ENCODE data around the gene PFDN4.
A peak's percentile ranks its signal among the peaks of the same experiment; 100 is the strongest.

PFDN4 gene

GRCh38 chr20:54172856-54173652, 34.8 kb upstream of the PFDN4 start:
- FAIRE-seq = no peak
- no peak for DNase-seq (ENCODE audit: extremely low spot score, insufficient read length, low read depth)

DNA sequence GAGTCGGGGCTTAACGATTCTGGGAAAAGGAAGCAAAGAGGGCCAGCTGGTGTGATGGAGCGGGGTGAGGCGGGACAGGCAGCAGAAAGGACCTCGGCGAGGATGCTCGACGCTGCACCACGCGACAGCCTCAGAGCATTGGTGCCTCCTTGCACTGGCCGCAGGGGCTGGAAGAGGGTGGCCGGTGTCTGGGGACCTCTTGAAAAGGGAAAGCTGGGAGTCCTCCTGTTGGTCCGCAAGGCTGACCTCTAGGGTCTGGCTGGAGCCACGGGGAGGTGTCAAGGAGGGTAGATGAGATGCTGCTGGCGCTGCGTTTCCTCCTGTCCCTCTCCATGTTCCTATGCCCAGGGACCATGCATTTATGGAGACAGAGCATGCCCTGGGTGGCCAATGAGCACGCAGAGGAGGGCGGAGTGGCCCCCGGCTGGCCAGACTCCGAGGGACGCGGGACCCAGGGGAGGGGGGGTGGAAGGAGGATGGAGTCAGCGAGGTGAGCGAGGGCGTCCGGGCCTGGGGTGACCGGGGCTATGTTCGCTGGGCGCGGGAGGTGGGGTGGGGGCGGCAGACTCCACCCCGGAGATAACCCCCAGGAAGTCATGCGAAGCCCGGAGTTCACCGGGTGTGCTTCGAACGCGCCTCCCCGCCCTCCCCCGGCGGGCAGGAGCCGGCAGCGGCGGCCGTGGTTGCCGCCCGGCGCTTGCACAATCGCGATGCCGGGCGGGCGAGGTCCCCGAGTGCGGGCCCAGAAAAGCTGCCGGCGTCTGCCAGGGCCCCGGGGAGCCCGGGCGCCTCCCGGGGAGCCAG, 34.0 kb upstream of the PFDN4 start, which contains the start of gene CYP24A1:
TSS of gene CYP24A1 (minus strand) at position 334 of the 804 bp plus-strand sequence. CDS start 407 bp downstream, outside the sequence.
- FAIRE-seq (no peak), DNase-seq (ENCODE audit: extremely low spot score, insufficient read length, low read depth) (no peak)

DNA sequence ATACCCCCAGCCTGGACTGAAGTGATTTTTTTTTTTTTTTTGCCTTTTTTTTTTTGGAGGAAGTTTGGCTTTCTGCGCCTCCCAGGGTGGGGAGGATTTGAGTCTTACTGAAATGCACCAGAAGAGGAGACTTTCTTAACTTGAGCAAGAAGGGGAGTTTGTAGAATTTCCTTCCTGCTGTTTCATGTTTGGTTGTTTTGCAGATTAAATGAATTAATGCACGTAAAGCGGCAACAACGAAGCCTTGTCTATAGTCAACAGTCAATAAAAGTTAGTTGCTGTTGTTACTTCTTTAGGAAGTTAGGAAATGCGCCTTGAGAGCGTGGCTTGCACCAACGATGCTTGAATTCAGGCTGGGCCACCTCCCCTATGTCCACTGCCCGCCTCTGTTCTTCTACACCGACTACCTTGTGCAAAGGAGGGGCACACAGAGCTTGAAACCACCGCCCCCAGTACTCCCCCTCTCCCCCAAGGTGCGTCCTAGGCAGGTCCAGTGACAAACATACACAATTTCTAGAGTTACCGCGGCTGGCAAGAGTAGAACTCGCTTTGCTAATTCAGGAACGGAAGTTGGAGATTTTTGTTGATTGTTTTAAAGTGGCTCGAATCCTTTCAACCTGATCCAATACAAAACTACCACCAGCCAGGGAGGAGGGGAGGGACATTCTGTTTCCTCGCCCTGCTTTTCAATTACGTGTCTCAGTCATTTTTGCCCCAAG, 33.3 kb upstream of the PFDN4 start:
- FAIRE-seq (no peak), DNase-seq (ENCODE audit: extremely low spot score, insufficient read length, low read depth) (no peak)

- DNase-seq (ENCODE audit: extremely low spot score, insufficient read length, low read depth) (no peak), FAIRE-seq (no peak)
These were observed 31.3 kb upstream of the PFDN4 start for GRCh38 chr20:54176610-54177009.

GRCh38 chr20:54177378-54177777, 30.5 kb upstream of the PFDN4 start:
- no peak for FAIRE-seq
- no peak for DNase-seq (ENCODE audit: extremely low spot score, insufficient read length, low read depth)

GRCh38 chr20:54178256-54178655, 29.6 kb upstream of the PFDN4 start:
- FAIRE-seq (no peak), DNase-seq (ENCODE audit: extremely low spot score, insufficient read length, low read depth) (no peak)

GRCh38 chr20:54179946-54180345, 27.9 kb upstream of the PFDN4 start:
- FAIRE-seq (no peak), DNase-seq (ENCODE audit: extremely low spot score, insufficient read length, low read depth) (no peak)

- FAIRE-seq (no peak), DNase-seq (ENCODE audit: extremely low spot score, insufficient read length, low read depth) (no peak)
These were observed 27.0 kb upstream of the PFDN4 start for GRCh38 chr20:54180931-54181330.

DNA sequence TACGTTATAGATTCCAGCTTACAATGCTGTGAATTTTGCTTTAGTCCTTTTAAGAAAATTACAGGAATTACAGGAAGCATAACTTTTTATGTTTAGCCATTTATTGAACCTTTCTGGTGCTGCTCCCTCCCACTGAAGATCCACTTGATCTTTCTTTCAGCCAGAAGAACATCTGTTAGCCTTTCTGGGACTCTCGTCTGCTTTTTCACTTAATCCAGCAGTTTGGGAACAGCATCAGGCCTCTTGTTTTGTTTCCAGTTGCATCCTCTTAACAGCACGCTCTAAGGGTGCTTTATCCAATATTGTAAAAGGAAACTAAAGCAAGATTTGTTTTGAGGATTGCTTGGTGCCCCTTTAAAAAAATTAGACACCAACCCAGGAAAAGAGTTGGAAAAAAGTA, 23.8 kb upstream of the PFDN4 start:
- FAIRE-seq (no peak), DNase-seq (ENCODE audit: extremely low spot score, insufficient read length, low read depth) (no peak)

DNA sequence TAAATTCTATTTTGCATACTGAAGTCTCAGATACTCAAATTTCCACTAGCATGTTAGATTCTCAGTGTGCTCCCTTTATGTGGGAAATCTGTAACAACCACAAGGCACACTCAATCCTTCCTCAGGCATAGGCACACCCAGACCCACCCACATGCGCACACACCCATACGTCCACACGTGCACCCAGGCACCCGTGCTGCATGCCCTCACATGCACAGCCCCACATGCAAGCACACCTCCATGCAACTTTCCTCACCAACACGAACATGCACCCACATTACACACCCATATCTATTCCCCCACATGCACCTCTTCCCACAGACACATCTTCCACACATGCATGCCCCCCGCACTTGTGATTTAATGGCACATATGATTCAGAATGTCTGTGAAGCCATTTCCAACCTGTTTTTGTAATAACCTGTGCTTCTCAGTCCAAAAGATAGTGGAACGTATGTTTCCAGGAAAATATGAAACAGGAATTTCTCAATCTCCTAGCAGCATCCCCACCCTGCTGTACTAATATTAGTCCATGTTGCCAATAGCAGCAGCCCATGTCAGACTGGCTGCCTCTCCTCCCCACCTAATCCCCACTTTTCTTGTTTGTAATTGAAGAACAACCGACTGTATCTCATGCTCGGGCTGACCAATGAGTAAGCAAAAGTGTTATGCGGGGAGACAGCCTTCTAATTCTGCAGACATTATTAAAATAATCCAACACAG, 22.8 kb upstream of the PFDN4 start:
- FAIRE-seq = no peak

GRCh38 chr20:54188132-54188849, 19.6 kb upstream of the PFDN4 start:
- DNase-seq (ENCODE audit: extremely low spot score, insufficient read length, low read depth) (no peak), FAIRE-seq (no peak)

More for the DNA sequence above, 22.8 kb upstream of the PFDN4 start:
- DNase-seq (ENCODE audit: extremely low spot score, insufficient read length, low read depth) = no peak

GRCh38 chr20:54189630-54190029, 18.3 kb upstream of the PFDN4 start:
- DNase-seq (ENCODE audit: extremely low spot score, insufficient read length, low read depth) = no peak
- FAIRE-seq = no peak

DNA sequence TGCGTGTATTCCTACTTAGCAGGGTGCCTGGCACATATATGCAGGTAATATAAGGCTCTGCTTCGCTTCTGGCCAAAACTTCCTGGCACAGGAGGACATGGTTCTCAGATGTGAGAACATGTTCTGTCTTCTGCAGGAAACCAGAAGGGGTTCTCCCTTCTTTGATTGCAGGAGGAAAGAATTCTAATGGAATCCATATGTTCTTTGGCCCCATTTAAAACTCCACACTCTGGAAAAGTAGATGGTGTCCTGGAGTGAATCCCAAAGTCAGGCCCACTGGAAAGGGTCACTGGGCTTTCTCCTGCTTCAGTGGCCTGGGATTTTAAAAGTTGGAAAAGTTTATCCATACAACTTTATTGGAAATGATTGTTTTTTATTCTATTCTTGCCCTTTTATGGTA, 17.7 kb upstream of the PFDN4 start:
- no peak for DNase-seq (ENCODE audit: extremely low spot score, insufficient read length, low read depth)
- FAIRE-seq = no peak

GRCh38 chr20:54193817-54194216, 14.1 kb upstream of the PFDN4 start:
- FAIRE-seq (no peak), DNase-seq (ENCODE audit: extremely low spot score, insufficient read length, low read depth) (no peak)

GRCh38 chr20:54194724-54195438, 13.0 kb upstream of the PFDN4 start:
- DNase-seq (ENCODE audit: extremely low spot score, insufficient read length, low read depth) (no peak), FAIRE-seq (no peak)

- FAIRE-seq = peak; percentile 9
- DNase-seq (ENCODE audit: extremely low spot score, insufficient read length, low read depth) = no peak
These were observed 12.1 kb upstream of the PFDN4 start for GRCh38 chr20:54195483-54196472.
